Measurements from ENCODE around the gene FBXO21. TPM values are rescaled to one million over a fixed set of nuclear protein-coding genes. Genes with fewer than 3 reads are reported as not detected.
"Not testable (repeated sequence)": the region's sequence is repeated elsewhere in the genome, so short reads cannot be mapped to it uniquely, and the experiment has no call there.

The FBXO21 gene
- total RNA-seq, 1 donor from 2014 or later: 52.3 TPM

GRCh38 chr12:117202033-117202432 lies 11.8 kb upstream of the FBXO21 start:
- TF ChIP-seq CTCF (IDR thresholded peaks at IDR 0.05; ENCODE audit: borderline replicate concordance): no peak

DNA sequence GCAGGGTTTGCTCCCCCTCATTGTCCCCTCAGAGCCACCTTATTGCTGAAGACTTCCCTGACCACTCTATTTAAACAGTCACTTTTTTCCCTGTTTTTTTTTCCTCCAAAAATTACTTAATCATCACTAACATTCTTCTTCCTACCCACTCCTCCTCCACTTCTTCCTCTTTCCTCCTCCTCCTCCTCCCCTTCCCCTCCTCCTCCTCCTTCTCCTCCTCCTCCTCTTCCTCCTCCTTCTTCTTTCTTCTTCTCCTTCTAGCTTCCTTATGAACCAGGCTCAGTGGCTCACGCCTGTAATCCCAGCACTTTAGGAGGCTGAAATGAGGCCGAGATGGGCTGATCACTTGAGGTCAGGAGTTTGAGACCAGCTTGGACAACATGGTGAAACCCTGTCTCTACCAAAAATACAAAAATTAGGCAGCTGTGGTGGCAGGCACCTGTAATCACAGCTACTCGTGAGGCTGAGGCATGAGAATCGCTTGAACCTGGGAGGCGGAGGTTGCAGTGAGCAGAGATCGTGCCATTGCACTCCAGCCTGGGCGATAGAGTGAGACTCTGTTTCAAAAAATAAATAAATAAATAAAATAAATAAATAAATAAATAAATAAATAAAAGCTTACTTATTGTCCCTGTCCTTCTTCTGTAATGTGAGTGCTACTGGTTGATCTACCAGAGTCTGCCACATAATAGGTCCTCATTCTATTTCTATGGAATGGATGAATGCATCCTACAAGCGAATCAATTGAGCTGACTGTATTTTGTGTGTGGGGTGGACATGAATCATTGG lies 9.9 kb upstream of the FBXO21 start:
- H3K36me3 ChIP-seq; DNase-seq; H3K4me3 ChIP-seq; intact Hi-C loops (cut with micrococcal nuclease); H3K9me3 ChIP-seq (replicated peaks); H3K4me1 ChIP-seq; H3K27ac ChIP-seq (replicated peaks): not testable (repeated sequence)
- peaks cover 77% of the 10 kb centered on the region for H3K27me3 ChIP-seq (ENCODE audit: low read depth)

More at GRCh38 chr12:117202033-117202432, 11.8 kb upstream of the FBXO21 start:
- intact Hi-C loops (cut with micrococcal nuclease): no loop called here
- Histone ChIP-seq H3K36me3 (no peaks in the 10 kb centered on the region), H3K4me3 (no peak overlapping the region), H3K27me3 (ENCODE audit: low read depth) (peaks cover 85% of the 10 kb centered on the region), H3K9me3 (replicated peaks) (no peaks in the 10 kb centered on the region), H3K27ac (replicated peaks) (no peak overlapping the region), H3K4me1 (no peaks in the 10 kb centered on the region)
- DNase-seq: no peak

GRCh38 chr12:117196334-117196733 lies 6.1 kb upstream of the FBXO21 start:
- H3K27ac ChIP-seq (replicated peaks); H3K36me3 ChIP-seq; H3K9me3 ChIP-seq (replicated peaks); H3K4me1 ChIP-seq; DNase-seq; intact Hi-C loops (cut with micrococcal nuclease); H3K4me3 ChIP-seq: not testable (repeated sequence)
- H3K27me3 ChIP-seq (ENCODE audit: low read depth): peaks cover 38% of the 10 kb centered on the region

- H3K27me3 ChIP-seq (ENCODE audit: low read depth): peaks cover 28% of the 10 kb centered on the region
Measured at GRCh38 chr12:117195027-117195426, 4.8 kb upstream of the FBXO21 start.

GRCh38 chr12:117193903-117194302 lies 3.6 kb upstream of the FBXO21 start:
- no peak for DNase-seq
- TF ChIP-seq CTCF (IDR thresholded peaks at IDR 0.05; ENCODE audit: borderline replicate concordance): no peak
- peaks cover 7% of the 10 kb centered on the region for H3K9me3 ChIP-seq (replicated peaks)
- H3K4me1 ChIP-seq: peaks cover 16% of the 10 kb centered on the region
- H3K27me3 ChIP-seq (ENCODE audit: low read depth): peaks cover 26% of the 10 kb centered on the region
- H3K4me3 ChIP-seq: no peak overlapping the region
- H3K27ac ChIP-seq (replicated peaks): no peak overlapping the region
- intact Hi-C loops (cut with micrococcal nuclease): no loop called here
- no peaks in the 10 kb centered on the region for H3K36me3 ChIP-seq

More at GRCh38 chr12:117195027-117195426, 4.8 kb upstream of the FBXO21 start:
- H3K27ac ChIP-seq (replicated peaks); H3K36me3 ChIP-seq; intact Hi-C loops (cut with micrococcal nuclease); H3K4me1 ChIP-seq; H3K4me3 ChIP-seq; DNase-seq; H3K9me3 ChIP-seq (replicated peaks): not testable (repeated sequence)

DNA sequence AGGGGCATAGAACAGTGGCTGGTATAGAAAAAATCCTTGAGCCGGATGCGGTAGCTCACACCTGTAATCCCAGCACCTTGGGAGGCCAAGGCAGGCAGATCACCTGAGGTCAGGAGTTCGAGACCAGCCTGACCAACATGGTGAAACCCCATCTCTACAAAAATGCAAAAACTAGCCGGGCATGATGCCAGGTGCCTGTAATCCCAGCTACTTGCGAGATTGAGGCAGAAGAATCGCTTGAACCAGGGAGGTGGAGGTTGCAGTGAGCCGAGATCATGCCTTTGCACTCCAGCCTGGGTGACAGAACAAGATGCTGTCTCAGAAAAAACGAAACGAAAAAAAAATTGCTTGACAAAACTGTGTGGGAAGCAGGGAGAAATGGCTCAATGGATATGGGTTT lies 2.3 kb upstream of the FBXO21 start:
- H3K36me3 ChIP-seq; intact Hi-C loops (cut with micrococcal nuclease); H3K4me3 ChIP-seq; H3K9me3 ChIP-seq (replicated peaks); DNase-seq; H3K27ac ChIP-seq (replicated peaks): not testable (repeated sequence)
- Histone ChIP-seq H3K27me3 (ENCODE audit: low read depth) (peaks cover 15% of the 10 kb centered on the region), H3K4me1 (peaks cover 21% of the 10 kb centered on the region)

DNA sequence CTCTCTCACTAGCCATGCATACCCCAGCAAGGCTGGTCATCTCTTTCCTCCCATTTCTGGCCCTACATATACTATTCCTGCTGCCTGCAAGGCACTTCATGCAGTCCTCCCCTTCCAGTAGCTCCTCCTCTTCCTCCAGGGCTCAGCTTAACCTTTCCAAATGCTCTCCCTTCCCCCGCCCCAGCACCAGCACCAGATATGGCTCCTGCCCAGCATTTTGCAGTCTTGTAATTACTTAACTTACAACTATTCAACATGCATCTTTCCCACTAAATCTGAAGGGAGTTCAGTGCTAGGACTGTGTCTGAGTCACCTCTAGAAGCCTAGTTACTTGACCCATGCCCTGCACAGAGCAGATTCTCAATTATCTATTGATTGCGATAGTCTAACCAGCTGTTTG lies 1.8 kb upstream of the FBXO21 start:
- H3K4me3 ChIP-seq: no peak overlapping the region
- peaks cover 10% of the 10 kb centered on the region for H3K27me3 ChIP-seq (ENCODE audit: low read depth)
- H3K27ac ChIP-seq (replicated peaks): no peak overlapping the region
- no peak for TF ChIP-seq CTCF (IDR thresholded peaks at IDR 0.05; ENCODE audit: borderline replicate concordance)
- H3K36me3 ChIP-seq: peaks cover 1% of the 10 kb centered on the region
- intact Hi-C loops (cut with micrococcal nuclease): no loop called here
- peaks cover 21% of the 10 kb centered on the region for H3K4me1 ChIP-seq
- DNase-seq: no peak
- peaks cover 7% of the 10 kb centered on the region for H3K9me3 ChIP-seq (replicated peaks)

Data from left ventricle myocardium inferior (tissue), 1 donor.